Thoracic aorta (tissue), 2 donors: ENCODE measurements around the gene TMC7. TPM values are rescaled to one million over a fixed set of nuclear protein-coding genes. Genes with fewer than 3 reads are reported as not detected.

Experiments used
- ATAC-seq: fragments of 150-250 bp; one replicate; pipeline ENCODE4 v1.8.0; 2017; ENCODE audit warnings: low read depth; ENCODE audit not compliant: insufficient number of reproducible peaks, low FRiP score
- DNase-seq: peaks from one replicate; pipeline ENCODE4 v3.0.0-alpha.2; 2020; ENCODE audit warnings: low spot score
- H3K27ac ChIP-seq, 2 donors: fragments of 200-600 bp; sonication (generic); 1 replicate in 1 of 2; 2 replicates in 1 of 2; pipeline ENCODE4 v1.5.1; 2016; ENCODE audit warnings: mild to moderate bottlenecking in 2 of 2, moderate library complexity in 2 of 2
- H3K27me3 ChIP-seq: fragments of 200-600 bp; sonication (generic); replicated peaks from 2 replicates; pipeline ENCODE4 v1.6.0; 2016; ENCODE audit warnings: mild to moderate bottlenecking; ENCODE audit not compliant: insufficient read depth
- H3K36me3 ChIP-seq: fragments of 200-600 bp; sonication (generic); one replicate; pipeline ENCODE4 v1.5.1; 2016
- H3K4me1 ChIP-seq, 2 donors: fragments of 200-600 bp; sonication (generic); 1 replicate in 1 of 2; 2 replicates in 1 of 2; pipeline versions ENCODE4 v1.5.1 to v1.6.0; 2016; ENCODE audit warnings: low read depth in 2 of 2, mild to moderate bottlenecking in 1 of 2; ENCODE audit not compliant: control insufficient read depth in 1 of 2
- H3K4me3 ChIP-seq: fragments of 200-600 bp; sonication (generic); 2 replicates; pipeline ENCODE4 v1.5.1; 2016; ENCODE audit warnings: mild to moderate bottlenecking
- H3K9me3 ChIP-seq: fragments of 200-600 bp; sonication (generic); 2 replicates; pipeline ENCODE4 v1.5.1; 2016
- total RNA-seq, 2 donors: library from RNA; depleted of rRNA; stranded (reverse); fragments of >200 nt; gene quantifications; one replicate each; pipeline versions ENCODE4 v1.1.0 to v1.2.3, GENCODE V29; 2016
- TF ChIP-seq, protein P1 (sequence below): fragments of 200-600 bp; sonication (generic); IDR thresholded peaks from one replicate; pipeline ENCODE4 v1.5.1; 2019; ENCODE audit warnings: antibody characterized with exemption

Gene TMC7
- total RNA-seq, 2 donors from 2014 or later, result 0.49 to 0.81 TPM

DNA sequence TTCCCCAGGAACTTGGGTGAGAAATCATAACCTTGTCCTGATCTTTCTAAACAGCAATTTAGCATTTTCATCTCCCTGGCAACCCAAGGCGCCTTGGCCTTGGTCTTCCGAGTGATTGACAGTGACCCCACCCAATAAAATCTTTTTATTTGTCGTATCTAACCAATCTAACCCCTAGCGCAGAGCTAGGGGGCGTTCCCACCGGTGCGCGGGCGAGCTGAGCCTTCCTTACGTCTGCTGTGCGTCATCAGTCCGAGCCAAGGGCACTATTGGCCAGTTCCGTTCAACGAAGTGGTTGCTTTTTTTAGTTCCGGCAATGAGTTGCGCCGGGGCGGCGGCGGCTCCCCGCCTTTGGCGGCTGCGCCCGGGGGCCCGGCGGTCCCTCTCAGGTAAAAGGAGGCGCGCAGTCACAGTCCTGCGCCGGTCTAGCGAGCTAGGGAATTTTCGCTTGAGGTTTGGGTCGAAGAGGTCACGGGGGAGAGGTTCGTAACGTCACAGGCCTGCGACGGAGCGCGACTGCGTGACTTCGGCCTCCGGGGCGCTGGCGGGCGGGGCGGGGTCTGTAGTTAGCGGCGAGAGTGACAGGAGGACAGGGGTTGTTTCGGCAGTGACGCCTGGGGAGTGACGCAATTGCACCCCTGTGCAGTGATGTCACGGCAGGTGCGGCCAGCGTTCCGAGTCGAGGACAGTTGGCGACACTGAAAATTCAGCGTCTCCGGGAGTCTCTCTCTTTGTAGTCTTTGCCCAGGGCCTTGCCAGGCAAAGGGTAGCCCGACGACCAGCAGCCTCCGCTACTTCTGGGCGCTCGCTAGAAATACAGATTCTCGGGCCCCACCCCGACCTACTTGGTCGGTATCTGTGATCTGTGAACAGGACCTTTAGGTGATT, 83.9 kb downstream of the TMC7 start, which contains the start of gene COQ7:
Gene COQ7, plus strand, starts transcription at position 266 of the 888 bp plus-strand sequence. Its CDS starts 51 bp downstream, at position 317.
- no peaks in the 10 kb centered on the region for H3K9me3 ChIP-seq
- H3K27me3 ChIP-seq, result no peaks in the 10 kb centered on the region
- peak within 1 kb of the TSS; percentile 100 for H3K4me3 ChIP-seq
- TF ChIP-seq, protein P1, sequence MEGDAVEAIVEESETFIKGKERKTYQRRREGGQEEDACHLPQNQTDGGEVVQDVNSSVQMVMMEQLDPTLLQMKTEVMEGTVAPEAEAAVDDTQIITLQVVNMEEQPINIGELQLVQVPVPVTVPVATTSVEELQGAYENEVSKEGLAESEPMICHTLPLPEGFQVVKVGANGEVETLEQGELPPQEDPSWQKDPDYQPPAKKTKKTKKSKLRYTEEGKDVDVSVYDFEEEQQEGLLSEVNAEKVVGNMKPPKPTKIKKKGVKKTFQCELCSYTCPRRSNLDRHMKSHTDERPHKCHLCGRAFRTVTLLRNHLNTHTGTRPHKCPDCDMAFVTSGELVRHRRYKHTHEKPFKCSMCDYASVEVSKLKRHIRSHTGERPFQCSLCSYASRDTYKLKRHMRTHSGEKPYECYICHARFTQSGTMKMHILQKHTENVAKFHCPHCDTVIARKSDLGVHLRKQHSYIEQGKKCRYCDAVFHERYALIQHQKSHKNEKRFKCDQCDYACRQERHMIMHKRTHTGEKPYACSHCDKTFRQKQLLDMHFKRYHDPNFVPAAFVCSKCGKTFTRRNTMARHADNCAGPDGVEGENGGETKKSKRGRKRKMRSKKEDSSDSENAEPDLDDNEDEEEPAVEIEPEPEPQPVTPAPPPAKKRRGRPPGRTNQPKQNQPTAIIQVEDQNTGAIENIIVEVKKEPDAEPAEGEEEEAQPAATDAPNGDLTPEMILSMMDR, result no peak
- peaks cover 4 to 14% of the 10 kb centered on the region in 2 donors for H3K4me1 ChIP-seq
- no peaks in the 10 kb centered on the region for H3K36me3 ChIP-seq
- DNase-seq (peak; percentile 94), ATAC-seq (peak; percentile 97)
- H3K27ac ChIP-seq, result peak within 1 kb of the TSS; percentile 100

DNA sequence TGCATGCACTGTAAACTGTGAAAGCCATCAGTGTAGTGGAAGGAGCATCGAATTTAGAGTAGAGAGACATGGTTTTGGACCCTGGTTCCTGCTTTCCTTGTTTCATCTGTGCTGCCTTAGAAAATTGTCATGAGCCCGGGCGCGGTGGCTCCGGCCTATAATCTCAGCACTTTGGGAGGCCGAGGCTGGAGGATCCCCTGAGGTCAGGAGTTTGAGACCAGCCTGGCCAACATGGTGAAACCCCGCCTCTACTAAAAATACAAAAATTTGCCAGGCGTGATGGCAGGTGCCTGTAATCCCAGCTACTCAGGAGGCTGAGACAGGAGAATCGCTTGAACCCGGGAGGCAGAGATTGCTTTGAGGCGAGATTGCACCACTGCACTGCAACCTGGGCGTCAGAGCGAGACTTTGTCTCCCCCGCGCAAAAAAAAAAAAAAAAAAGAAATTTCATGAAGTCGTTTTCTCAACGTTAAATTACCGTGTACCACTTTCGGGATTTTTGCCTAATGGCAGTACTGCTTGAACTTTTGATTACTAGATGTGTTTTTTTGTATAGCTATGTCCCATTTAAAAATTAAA, 84.6 kb downstream of the TMC7 start:
- Histone ChIP-seq H3K4me1 (peaks cover 4 to 14% of the 10 kb centered on the region in 2 donors), H3K9me3 (no peaks in the 10 kb centered on the region), H3K27ac (peak overlapping the region; percentile 100), H3K36me3 (no peaks in the 10 kb centered on the region), H3K4me3 (peak overlapping the region; percentile 100), H3K27me3 (no peaks in the 10 kb centered on the region)
- no peak for DNase-seq
- ATAC-seq, result no peak
- TF ChIP-seq, protein P1, result no peak

DNA sequence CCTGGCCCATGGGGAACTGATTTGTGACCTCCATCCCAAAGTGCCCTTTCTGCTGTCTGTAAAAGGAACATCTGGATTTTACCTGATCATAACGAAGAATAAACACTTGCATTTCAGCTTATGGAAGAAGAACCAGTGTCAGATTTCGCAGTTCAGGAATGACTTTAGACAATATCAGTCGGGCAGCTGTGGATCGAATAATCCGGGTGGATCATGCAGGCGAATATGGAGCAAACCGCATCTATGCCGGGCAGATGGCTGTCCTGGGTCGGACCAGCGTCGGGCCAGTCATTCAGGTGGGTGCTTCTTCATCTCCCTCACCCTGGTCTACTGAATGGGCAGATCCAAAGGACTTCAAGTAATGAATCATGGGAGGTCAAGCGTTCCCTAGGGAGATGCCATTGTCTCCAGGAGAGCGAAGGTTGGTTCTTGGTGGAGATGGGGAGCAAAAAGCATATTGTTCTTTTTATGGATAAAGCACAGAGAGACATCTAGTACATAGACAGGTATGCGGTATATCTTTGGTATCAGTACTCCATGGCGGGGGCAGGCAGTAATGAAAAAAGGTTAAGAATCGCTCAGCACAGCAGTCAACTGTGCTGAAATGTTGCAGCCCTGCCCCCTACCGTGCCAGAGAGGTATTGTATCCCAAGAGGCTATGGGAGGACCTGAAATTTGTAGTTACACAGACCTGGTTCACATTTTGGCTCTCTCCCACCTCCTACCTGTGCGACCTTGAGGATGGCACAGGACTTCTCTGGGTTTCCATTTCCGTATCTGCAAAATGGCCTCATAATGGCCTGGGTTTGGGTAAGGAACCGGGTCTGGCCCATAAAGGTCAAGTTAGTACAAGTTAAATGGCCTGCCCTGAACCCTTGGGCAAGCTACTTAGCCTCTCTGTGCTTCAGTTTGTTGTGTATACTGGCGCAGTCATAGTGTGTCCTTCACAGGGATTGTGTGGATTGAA, 88.4 kb downstream of the TMC7 start:
- H3K36me3 ChIP-seq, result peaks cover 8% of the 10 kb centered on the region
- no peaks in the 10 kb centered on the region for H3K27me3 ChIP-seq
- H3K4me3 ChIP-seq, result no peak overlapping the region
- no peak for ATAC-seq
- H3K27ac ChIP-seq, result no peak overlapping the region
- H3K4me1 ChIP-seq, result peaks cover 4 to 14% of the 10 kb centered on the region in 2 donors
- no peaks in the 10 kb centered on the region for H3K9me3 ChIP-seq
- TF ChIP-seq, protein P1, result peak; percentile 57
- no peak for DNase-seq

DNA sequence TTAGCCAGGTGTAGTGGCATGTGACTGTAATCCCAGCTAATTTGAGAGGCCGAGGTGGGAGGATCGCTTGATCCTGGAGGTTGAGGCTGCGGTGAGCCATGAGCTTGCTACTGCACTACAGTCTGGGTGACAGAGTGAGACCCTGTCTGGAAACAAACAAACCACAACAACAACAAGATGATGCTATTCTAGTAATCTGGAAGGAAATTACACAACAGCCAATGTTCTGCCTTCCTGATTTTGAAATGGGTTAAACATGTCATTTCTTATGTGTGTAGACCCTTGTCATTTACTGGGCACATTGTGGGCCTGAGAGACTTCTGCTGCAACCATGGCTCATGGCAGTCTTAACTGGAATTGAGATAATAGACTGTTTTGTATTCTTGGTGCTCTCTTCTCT, 89.6 kb downstream of the TMC7 start:
- TF ChIP-seq, protein P1, result no peak
- Histone ChIP-seq H3K4me3 (no peak overlapping the region), H3K36me3 (peaks cover 8% of the 10 kb centered on the region), H3K4me1 (peaks cover 4 to 12% of the 10 kb centered on the region in 2 donors), H3K27me3 (no peaks in the 10 kb centered on the region), H3K9me3 (no peaks in the 10 kb centered on the region), H3K27ac (no peak overlapping the region)
- ATAC-seq, result no peak
- DNase-seq, result no peak
